SIG-M5 treated with dmso at 0.1 percent for 504 hours (cell line): ENCODE results near the gene MICA.
"Not testable (repeated sequence)": the region's sequence is repeated elsewhere in the genome, so short reads cannot be mapped to it uniquely, and the experiment has no call there.

ENCODE experiments used
- DNase-seq: peaks from one replicate; lab custom pipeline; 2025; ENCODE audit not compliant: unreplicated experiment; lab: John Stamatoyannopoulos, UW

MICA gene

DNA sequence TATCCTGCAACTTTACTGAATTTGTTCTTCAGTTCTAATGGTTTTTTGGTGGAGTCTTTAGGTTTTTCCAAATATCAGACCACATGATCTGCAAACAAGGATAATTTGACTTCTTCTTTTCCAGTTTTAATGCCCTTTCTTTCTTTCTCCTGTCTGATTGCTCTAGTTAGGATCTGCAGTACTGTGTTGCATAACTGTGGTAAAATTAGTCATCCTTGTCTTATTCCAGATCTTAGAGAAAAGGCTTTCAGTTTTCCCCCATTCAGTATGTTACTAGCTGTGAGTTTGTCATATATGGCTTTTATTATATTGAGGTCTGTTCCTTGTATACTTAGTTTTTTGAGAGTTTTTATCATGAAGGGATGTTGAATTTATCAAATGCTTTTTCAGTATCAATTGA, 4.3 kb downstream of the MICA start:
- peak; percentile 74 for DNase-seq

DNA sequence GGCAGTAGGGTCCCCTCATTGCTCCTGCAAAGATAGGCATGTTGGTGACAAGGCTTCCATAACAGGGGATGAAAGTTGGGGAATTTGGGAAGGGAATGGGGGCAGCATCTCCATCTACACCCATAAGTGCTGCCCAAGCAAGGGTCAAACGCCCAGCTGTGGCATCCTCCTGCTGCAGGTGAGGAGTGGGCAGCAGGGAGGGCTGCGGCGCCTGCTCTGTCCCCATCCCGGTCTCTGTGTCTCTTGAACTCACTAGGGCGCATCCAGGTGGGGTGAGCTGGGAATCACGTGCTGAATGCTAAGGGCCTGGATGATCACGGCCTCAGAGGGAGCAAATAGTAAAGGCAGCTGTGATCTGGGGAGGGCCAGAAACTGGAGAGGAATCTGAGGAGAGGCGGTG, 9.1 kb downstream of the MICA start:
- no peak for DNase-seq

DNA sequence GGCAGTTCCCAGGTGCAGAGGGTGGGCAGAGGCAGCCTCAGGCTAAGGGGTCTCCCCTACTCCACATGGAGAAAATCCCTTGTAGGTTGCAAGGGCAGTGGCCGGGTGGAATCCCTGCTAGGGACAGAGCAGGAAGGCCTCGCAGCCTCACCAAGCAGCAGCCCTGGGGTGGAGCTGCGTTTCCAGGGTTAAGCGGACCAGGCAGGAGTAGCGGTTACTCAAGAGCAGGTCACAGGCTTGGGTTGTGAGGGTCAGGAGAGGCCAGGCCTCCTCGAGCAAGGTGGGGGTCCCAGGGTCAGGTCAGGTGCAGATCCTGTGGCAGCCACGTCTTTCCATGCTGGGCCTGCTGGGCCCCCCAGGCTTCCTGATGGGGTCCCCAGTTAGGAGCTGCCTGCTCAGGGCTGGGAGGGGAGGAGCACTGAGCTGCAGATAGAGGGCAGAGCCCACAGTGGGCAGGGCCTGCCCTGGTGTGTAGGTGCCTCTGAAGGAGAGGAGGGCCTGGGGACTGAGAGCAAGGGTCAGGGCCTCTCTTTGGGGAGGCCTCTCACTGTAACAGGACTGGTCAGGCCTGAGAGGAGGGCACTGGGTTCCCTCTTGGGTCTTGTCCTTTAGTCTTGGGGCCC, 10.9 kb downstream of the MICA start:
- DNase-seq, result not testable (repeated sequence)

DNA sequence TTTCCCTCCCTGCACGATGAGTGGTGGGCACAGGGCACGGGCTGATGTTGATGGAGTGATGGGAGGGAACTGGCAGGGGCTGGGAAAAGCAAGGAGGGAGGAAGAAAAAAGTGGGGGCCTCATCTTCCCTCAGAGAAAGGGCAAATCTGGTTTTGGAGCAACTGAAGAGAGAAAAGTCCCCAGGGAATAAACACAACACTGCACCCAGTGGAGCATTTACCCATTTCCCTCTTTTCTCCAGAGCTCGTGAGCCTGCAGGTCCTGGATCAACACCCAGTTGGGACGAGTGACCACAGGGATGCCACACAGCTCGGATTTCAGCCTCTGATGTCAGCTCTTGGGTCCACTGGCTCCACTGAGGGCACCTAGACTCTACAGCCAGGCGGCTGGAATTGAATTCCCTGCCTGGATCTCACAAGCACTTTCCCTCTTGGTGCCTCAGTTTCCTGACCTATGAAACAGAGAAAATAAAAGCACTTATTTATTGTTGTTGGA, 11.4 kb downstream of the MICA start:
- no peak for DNase-seq

DNA sequence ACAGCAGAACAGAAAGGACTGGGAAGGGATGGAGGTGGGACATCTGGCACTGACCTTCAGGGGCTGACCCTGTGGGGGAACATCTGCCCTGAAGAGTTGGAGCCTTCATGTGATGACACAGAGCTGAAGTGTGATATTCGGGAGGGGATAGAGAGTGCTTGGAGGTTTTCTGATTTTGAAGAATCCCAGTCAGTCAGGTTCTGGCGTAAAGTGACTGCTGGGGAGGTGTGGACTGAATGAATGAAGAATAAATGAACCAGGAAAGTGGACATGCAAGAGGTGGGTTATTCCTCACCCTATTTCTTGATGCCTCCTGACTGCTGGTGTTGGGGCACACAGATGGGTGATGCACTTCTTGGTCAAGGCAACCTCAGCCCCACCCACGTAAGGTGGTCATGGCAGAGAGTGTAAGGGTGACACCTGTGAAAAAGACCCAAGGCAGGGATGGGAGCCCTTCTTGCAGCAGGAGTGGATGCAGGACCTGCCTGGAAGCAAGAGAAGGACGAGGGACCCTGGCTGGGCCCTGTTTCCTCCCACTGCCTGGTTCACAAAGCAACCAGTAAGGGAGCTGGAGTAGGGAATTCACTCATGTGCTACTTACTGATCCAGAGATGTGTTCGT, 13.1 kb downstream of the MICA start:
- DNase-seq, result no peak

DNA sequence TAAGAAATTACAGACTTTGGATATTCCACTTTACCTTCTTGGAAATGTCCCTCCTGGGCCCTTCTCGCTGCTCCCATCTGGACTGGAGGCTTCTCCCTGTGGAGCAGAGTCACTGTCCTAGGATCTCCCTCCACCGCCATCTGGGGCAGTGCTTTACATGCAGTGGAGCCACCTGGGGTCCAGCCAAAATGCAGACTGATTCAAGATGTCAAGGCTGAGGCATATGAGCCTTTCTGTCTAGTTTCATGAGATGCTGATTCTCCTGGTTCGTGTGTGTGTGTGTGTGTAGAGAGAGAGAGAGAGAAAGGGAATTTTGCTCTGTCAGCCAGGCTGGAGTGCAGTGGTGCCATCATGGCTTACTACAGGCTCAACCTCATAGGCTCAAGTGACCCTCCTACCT, 14.9 kb downstream of the MICA start:
- DNase-seq, result no peak

DNA sequence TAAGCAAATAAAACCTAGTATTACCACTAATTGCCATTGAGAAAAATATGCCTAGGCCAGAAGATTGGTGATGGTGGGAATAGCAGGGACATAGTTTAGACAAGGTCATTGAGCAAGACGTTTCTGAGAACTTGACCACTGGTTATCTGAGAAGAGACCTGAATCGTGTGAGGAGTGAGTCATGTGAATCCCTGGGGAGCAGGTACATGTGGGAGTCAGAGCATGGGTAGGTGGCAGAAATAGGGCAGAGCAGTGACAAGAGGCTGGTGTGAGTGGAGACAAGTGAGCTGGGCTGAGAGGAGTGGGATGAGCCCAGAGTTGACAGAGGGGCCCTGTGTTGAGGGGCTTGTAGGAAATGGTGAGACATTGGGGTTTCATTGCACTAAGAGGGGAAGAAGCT, 16.4 kb downstream of the MICA start:
- no peak for DNase-seq

DNA sequence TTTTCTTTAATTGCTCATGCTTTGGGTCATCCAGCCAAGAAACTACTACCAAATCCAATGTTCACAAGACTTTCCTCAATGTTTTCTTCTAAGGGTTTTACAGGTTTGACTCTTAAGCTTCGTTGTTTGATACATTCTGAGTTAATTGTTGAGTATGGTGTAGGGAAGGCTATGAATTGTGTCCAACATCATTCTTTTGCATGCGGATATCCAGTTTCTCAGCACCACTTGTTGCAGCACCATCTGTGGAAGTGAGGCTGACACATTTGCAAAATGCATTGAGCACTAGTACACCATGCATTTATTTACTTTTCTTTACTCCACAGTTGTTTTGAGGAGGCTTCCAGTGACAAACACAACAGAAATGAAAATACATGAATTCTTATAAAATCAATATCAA, 17.2 kb downstream of the MICA start:
- DNase-seq, result no peak

DNA sequence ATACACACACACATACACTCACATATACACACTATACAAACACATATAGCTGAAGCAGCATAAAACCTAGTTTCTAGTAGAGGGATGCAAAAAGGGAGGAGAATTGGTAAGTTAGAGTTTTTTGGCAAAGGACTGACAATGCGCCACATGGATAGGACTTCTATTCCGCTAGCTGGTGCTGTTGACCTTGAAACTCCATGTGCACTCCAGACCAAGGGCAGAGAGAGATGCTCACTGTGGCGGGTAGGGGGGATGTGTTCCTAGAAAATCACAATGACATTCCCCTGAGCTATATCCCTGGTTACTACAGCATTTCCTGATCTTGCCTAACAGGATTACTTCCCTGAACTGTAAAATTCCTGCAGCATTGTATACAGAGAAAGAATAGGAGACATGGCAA, 19.2 kb downstream of the MICA start:
- DNase-seq, result no peak

DNA sequence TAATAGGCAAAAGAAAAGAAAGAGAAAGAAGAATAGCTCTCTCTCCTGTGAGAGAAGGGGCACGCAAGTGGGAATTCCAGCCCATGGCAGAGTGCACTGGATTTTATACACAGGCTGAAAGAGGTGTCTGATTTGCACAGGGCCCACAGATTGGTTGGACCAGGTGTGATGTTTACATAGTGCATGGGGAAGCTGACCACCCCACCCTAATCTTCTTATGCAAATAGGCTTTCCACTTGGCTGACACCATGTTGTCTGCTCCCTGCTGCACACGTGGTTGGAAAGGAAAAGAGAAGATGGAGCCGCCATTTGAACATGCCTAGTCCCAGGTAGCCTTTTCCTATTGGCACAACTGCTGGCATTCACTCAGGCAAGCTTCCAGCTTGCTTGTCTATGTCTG, 20.2 kb downstream of the MICA start:
- DNase-seq, result no peak

DNA sequence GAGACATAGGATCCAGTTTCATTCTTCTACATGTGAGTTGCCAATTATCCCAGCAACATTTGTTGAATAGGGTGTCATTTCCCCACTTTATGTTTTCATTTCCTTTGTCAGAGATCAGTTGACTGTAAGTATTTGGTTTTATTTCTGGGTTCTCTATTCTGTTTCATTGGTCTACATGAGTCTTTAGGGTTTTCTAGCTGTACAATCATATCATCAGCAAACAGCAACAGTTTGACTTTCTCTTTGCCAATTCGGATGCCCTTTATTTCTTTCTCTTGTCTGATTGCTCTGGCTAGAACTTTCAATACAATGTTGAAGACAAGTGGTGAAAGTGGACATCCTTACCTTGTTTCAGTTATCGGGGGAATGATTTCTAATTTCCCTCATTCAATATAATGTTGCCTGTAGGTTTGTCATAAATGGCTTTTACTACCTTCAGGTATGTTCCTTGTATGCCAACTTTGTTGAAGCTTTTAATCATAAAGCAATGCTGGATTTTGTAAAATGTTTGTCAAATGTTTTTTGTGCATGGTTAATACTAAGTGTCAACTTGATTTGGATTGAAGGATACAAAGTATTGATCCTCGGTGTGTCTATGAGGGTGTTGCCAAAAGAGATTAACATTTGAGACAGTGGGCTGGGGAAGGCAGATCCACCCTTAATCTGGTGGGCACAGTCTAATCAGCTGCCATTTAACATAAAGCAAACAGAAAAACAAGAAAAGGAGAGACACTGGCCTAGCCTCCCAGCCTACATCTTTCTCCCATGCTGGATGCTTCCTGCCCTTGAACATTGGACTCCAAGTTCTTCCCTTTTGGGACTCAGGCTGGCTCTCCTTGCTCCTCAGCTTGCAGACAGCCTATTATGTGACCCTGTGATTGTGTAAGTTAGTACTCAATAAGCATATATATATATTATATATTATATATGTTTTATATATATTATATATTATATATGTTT, 23.3 kb downstream of the MICA start:
- no peak for DNase-seq

DNA sequence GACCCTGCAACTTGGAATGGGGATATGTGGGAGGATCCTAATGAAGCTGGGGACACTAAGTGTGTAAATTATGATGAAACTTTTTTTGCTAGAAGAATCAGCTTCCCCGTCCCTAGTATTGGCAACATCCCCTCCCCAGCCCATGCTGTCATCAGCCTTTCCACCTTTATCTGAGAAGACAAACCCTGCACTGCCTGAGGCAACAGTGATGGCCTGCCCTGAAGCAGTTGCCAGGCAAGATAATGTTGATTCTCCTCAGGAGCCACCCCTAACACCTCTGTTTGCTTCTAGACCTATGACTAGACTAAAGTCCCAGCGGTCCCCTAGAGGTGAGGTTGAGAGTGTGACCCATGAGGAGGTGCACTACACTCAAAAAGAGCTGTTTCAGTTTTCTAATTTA, 27.1 kb downstream of the MICA start:
- DNase-seq, result no peak

DNA sequence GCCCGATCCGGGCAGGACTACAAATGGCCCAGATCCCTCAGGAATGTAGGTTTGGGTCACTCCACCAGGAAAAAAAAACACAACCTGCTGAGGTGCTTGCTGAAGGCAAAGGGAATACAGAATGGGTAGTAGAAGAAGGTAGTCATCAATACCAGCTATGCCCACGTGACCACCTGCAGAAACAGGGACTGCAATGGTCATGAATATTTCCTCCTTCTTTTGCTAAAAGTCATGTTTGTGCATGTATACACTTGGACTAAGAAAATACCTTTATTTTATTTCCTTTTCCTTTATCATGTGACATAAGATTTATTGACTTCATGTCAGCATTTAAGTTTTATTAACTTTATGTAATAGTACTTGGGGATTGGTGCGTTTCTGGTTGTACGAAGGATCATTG, 31.7 kb downstream of the MICA start:
- not testable (repeated sequence) for DNase-seq

DNA sequence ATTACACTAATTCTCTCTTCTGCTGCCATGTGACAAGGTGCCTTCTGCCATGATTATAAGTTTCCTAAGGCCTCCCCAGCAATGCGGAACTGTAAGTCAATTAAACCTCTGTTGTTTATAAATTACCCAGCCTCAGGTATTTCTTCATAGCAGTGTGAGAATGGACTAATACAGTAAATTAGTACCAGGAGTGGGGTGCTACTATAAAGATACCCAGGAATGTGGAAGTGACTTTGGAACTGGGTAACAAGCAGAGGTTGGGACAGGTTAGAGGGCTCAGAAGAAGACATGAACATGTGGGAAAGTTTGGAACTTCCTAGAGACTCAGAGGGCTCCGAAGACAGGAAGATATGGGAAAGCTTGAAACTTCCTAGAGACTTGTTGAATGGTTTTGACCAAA, 34.8 kb downstream of the MICA start:
- no peak for DNase-seq

DNA sequence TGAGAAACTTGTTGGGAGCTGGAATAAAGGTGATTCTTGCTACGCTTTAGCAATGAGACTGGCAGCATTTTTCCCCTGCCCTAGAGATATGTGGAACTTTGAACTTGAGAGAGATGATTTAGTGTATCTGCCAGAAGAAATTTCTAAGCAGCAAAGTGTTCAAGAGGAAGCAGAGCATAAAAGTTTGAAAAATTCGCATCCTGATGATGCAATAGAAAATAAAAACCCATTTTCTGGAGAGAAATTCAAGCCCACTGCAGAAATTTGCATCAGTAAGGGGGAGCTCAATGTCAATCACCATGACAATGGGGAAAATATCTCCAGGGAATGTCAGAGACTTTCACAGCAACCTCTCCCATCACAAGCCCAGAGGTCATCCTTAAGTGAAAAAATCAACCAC, 35.3 kb downstream of the MICA start:
- DNase-seq, result no peak

DNA sequence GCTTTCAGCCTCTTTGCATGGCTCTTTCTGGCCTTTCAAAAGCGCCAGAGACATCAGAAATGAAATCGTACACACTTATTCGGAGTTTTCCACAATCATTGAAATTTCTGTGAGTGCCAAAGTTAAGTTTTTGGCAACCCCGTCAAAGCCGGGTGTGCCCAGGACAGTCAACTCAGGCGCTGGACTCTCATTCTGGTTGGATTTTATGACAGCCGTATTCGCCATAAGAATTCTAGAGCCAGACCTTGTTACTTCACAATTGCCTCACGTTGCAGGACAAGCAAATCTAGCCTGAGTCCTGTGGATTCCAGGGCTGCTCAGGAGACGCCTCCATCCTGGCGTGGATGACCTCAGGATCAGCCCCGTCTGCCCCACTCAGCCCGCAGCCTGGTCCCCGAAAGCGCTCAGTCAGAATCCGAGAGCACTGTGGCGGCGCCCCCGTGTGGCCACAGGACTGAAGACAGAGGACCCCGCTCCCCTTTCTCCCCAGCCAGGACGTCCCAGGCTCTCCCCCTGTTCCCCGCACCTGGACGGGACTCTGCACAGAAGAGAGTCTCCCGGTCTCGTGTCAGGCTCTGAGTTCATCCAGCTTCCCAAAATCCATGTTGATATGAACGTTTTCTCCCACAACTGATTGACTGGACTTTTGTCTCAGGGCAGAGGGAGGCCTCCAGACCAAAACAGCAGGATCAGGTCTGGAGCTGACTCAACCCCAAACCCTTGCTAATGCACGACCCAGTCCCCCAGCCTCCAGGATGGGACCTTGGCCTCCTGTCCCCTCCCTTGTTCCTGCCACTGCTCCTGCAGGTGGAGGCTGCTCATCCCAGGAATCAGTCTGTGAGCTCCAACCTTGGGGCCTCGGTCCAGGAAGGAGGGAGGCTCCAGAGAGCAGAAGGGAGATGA, 38.2 kb downstream of the MICA start:
- peak; percentile 19 for DNase-seq

DNA sequence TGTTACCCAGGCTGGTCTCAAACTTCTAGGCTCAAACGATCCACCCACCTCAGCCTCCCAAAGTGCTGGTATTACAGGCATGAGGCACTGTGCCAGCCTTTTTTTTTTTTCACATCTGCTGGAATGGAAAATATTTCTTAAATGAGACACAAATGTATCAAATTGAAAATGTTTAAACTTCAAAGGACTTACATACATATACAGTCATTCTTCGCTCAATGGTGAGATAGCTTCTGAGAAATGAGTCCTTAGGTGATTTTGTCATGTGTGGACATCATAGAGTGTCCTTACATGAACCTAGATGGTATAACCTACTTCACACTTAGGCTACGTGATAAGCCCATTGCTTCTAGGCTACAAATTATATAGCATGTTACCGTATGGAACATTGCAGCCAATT, 43.1 kb downstream of the MICA start:
- no peak for DNase-seq

DNA sequence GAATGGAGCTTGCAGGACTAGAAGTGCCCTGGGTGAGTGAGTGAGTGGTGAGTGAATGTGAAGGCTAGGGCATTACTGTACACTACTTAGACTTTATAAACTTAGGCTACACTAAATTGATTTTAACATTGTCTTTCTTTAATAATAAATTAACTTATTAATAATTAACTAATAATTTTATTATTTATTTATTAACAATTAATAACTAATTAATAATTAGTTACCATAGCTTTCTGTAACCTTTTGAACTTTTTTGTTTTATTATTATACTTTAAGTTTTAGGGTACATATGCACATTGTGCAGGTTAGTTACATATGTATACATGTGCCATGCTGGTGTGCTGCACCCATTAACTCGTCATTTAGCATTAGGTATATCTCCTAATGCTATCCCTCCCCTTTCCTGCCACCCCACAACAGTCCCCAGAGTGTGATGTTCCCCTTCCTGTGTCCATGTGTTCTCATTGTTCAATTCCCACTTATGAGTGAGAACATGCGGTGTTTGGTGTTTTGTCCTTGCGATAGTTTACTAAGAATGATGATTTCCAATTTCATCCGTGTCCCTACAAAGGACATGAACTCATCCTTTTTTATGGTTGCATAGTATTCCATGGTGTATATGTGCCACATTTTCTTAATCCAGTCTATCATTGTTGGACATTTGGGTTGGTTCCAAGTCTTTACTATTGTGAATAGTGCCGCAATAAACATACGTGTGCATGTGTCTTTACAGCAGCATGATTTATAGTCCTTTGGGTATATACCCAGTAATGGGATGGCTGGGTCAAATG, 43.8 kb downstream of the MICA start:
- DNase-seq, result not testable (repeated sequence)

DNA sequence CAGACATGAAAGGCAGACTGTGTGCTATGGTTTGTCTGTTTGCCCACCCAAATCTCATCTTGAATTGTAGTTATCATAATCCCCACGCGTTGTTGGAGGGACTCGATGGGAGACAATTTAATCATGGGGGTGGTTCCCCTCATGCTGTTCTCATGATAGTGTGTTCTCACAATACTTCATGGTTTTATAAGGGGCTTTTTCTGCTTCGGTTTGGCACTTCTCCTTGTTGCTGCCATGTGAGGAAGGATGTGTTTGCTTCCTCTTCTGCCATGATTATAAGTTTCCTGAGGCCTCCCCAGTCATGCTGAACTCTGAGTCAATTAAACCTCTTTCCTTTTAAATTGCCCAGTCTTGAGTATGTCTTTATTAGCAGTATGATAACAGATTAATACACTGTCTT, 47.4 kb downstream of the MICA start:
- no peak for DNase-seq

DNA sequence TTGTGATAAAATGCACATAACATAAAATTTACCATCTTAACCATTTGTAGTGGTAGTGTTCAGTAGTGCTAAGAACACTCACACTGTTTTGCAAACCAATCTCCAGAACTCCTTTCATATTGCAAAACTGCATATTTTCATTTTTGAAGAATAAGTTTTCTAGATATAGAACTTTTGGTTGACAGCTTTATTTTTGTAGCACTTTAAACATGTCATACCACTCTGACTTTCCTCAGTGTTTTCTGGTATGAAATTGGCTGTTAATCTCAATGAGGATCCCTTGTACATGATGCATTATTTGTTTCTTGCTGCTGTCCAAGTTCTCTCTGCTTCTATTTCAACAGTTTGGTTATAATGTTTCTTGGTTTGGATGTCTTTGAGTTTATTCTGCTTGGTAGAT, 49.5 kb downstream of the MICA start:
- DNase-seq, result no peak
